SU-DHL-6 (cell line): Measurements from ENCODE around the gene KLF3.

Source experiments
- EZH2phosphoT487 ChIP-seq: fragments of 200-600 bp; sonication (generic), shearing (Covaris generic); conservative IDR thresholded peaks from 2 replicates; pipeline ENCODE4 v1.6.1; 2018; ENCODE audit warnings: mild to moderate bottlenecking, antibody characterized with exemption, low read length, moderate library complexity, mixed read lengths
- TF ChIP-seq, protein P1 (sequence below): fragments of 200-600 bp; sonication (generic); IDR thresholded peaks from one replicate; pipeline ENCODE4 v1.5.1; 2017; ENCODE audit warnings: antibody characterized with exemption, mild to moderate bottlenecking, low read length, moderate library complexity; ENCODE audit not compliant: insufficient read depth, poor library complexity, severe bottlenecking

DNA sequence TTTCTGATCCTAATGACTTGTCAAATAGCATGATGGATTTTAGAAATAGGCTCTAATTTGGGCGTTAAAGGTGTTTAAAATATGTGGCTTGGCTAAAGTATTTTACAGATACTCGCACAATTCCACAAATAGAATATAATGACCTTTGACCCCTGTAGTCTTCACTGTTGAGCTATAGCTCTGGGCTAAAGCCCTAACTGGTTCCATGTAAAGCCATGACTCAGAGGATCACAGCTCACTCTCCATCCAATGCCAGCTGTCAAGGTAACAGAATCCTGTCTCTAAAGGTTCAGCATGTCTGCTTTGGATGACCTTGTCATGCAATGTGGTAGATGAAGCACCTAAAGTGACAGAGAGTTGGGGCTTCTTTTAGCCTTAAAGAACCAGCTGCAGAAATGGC lies 76.3 kb downstream of the KLF3 start:
- TF ChIP-seq, protein P1, sequence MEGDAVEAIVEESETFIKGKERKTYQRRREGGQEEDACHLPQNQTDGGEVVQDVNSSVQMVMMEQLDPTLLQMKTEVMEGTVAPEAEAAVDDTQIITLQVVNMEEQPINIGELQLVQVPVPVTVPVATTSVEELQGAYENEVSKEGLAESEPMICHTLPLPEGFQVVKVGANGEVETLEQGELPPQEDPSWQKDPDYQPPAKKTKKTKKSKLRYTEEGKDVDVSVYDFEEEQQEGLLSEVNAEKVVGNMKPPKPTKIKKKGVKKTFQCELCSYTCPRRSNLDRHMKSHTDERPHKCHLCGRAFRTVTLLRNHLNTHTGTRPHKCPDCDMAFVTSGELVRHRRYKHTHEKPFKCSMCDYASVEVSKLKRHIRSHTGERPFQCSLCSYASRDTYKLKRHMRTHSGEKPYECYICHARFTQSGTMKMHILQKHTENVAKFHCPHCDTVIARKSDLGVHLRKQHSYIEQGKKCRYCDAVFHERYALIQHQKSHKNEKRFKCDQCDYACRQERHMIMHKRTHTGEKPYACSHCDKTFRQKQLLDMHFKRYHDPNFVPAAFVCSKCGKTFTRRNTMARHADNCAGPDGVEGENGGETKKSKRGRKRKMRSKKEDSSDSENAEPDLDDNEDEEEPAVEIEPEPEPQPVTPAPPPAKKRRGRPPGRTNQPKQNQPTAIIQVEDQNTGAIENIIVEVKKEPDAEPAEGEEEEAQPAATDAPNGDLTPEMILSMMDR: no peak
- no peak for TF ChIP-seq EZH2phosphoT487
